H9 (cell line): ENCODE data around the gene SLCO1B1. TPM values are rescaled to one million over a fixed set of nuclear protein-coding genes. Genes with fewer than 3 reads are reported as not detected.

Experiments used
- DNase-seq: peaks from one replicate; pipeline ENCODE4 v3.0.0-alpha.2; 2017
- H2AFZ ChIP-seq: one replicate; pipeline ENCODE4 v1.6.1; 2013; ENCODE audit warnings: mild to moderate bottlenecking, low read length, control low read depth, moderate library complexity
- H2AK5ac ChIP-seq: 2 replicates; pipeline ENCODE4 v1.6.1; 2013; ENCODE audit warnings: low read length, control low read depth, mixed read lengths; ENCODE audit not compliant: insufficient read length
- H2BK120ac ChIP-seq: one replicate; pipeline ENCODE4 v1.6.1; 2013; ENCODE audit warnings: low read depth, mild to moderate bottlenecking, low read length, control low read depth, inconsistent platforms; ENCODE audit not compliant: poor library complexity, severe bottlenecking
- H2BK12ac ChIP-seq: 2 replicates; pipeline ENCODE4 v1.6.1; 2013; ENCODE audit warnings: low read length, control low read depth, mixed read lengths, low read depth; ENCODE audit not compliant: insufficient read length
- H2BK15ac ChIP-seq: 2 replicates; pipeline ENCODE4 v1.6.1; 2013; ENCODE audit warnings: low read depth, low read length, control low read depth
- H2BK20ac ChIP-seq: one replicate; pipeline ENCODE4 v1.6.1; 2013; ENCODE audit warnings: low read depth, mild to moderate bottlenecking, low read length, control low read depth, inconsistent platforms; ENCODE audit not compliant: poor library complexity, severe bottlenecking
- H2BK5ac ChIP-seq: 2 replicates; pipeline ENCODE4 v1.6.1; 2013; ENCODE audit warnings: low read length, control low read depth, mixed read lengths; ENCODE audit not compliant: insufficient read length
- H3K14ac ChIP-seq: 2 replicates; pipeline ENCODE4 v1.6.1; 2013; ENCODE audit warnings: low read length, control low read depth; ENCODE audit not compliant: insufficient read depth
- H3K18ac ChIP-seq: 2 replicates; pipeline ENCODE4 v1.6.1; 2013; ENCODE audit warnings: low read depth, mild to moderate bottlenecking, mixed read lengths, low read length, control low read depth; ENCODE audit not compliant: insufficient read length
- H3K23ac ChIP-seq: 2 replicates; pipeline ENCODE4 v1.6.1; 2013; ENCODE audit warnings: low read length, control low read depth, mixed read lengths, low read depth; ENCODE audit not compliant: insufficient read length
- H3K23me2 ChIP-seq: 2 replicates; pipeline ENCODE4 v1.6.1; 2013; ENCODE audit warnings: low read depth, mild to moderate bottlenecking, mixed read lengths, low read length, control low read depth; ENCODE audit not compliant: insufficient read length, poor library complexity, severe bottlenecking
- H3K27ac ChIP-seq: 2 replicates; pipeline ENCODE4 v1.5.1; 2013; ENCODE audit warnings: low read length, control low read depth, mixed read lengths, low read depth; ENCODE audit not compliant: insufficient read length
- H3K27me3 ChIP-seq: 2 replicates; pipeline ENCODE4 v1.6.1; 2013; ENCODE audit warnings: low read length, control low read depth, inconsistent platforms; ENCODE audit not compliant: insufficient read depth
- H3K4ac ChIP-seq: 2 replicates; pipeline ENCODE4 v1.6.1; 2013; ENCODE audit warnings: low read depth, mild to moderate bottlenecking, control low read depth, inconsistent platforms, low read length, moderate library complexity
- H3K4me1 ChIP-seq: 2 replicates; pipeline ENCODE4 v1.6.1; 2013; ENCODE audit warnings: low read length, control low read depth, inconsistent platforms; ENCODE audit not compliant: insufficient read depth
- H3K4me2 ChIP-seq: 2 replicates; pipeline ENCODE4 v1.6.1; 2013; ENCODE audit warnings: low read length, control low read depth, mixed read lengths; ENCODE audit not compliant: insufficient read length, insufficient read depth
- H3K56ac ChIP-seq: 2 replicates; pipeline ENCODE4 v1.6.1; 2013; ENCODE audit warnings: low read depth, mild to moderate bottlenecking, mixed read lengths, low read length, control low read depth; ENCODE audit not compliant: insufficient read length
- H3K79me1 ChIP-seq: 2 replicates; pipeline ENCODE4 v1.6.1; 2013; ENCODE audit warnings: low read depth, mild to moderate bottlenecking, moderate library complexity, low read length, control low read depth, inconsistent platforms; ENCODE audit not compliant: insufficient read depth, poor library complexity, severe bottlenecking
- H3K79me2 ChIP-seq: 2 replicates; pipeline ENCODE4 v1.6.1; 2013; ENCODE audit warnings: low read length, control low read depth, inconsistent platforms; ENCODE audit not compliant: insufficient read depth
- H3K9ac ChIP-seq: 2 replicates; pipeline ENCODE4 v1.6.1; 2013; ENCODE audit warnings: low read length, control low read depth, mixed read lengths; ENCODE audit not compliant: insufficient read length; ENCODE audit errors: extremely low read depth
- H3K9me3 ChIP-seq: one replicate; pipeline ENCODE4 v1.6.1; 2013; ENCODE audit warnings: low read depth, low read length, inconsistent platforms; ENCODE audit not compliant: control insufficient read depth
- H3T11ph ChIP-seq: one replicate; pipeline ENCODE4 v1.6.1; 2013; ENCODE audit warnings: mild to moderate bottlenecking, low read length, control low read depth, inconsistent platforms
- H4K20me1 ChIP-seq: one replicate; pipeline ENCODE4 v1.6.1; 2013; ENCODE audit not compliant: control insufficient read depth, insufficient read length, insufficient read depth
- H4K5ac ChIP-seq: 2 replicates; pipeline ENCODE4 v1.6.1; 2013; ENCODE audit warnings: low read depth, mild to moderate bottlenecking, mixed read lengths, low read length, control low read depth; ENCODE audit not compliant: insufficient read length
- H4K8ac ChIP-seq: replicated peaks from 2 replicates; pipeline ENCODE4 v1.6.1; 2013; ENCODE audit warnings: low read length, control low read depth, mixed read lengths, low read depth; ENCODE audit not compliant: insufficient read length
- H4K91ac ChIP-seq: 2 replicates; pipeline ENCODE4 v1.6.1; 2013; ENCODE audit warnings: low read depth, mild to moderate bottlenecking, moderate library complexity, mixed read lengths, low read length, control low read depth; ENCODE audit not compliant: insufficient read length
- H3K27ac Mint-ChIP-seq, 3 experiments: 2 replicates in 2 of 3; 3 replicates in 1 of 3; pipeline ENCODE4 v1.8.0; 2020 to 2021; ENCODE audit warnings: mixed read lengths in 3 of 3, mild to moderate bottlenecking in 1 of 3, moderate library complexity in 1 of 3
- H3K27me3 Mint-ChIP-seq: 2 replicates; pipeline ENCODE4 v1.8.0; 2021; ENCODE audit warnings: low read depth, mild to moderate bottlenecking, moderate library complexity, mixed read lengths
- H3K36me3 Mint-ChIP-seq, 3 experiments: 2 replicates in 2 of 3; 3 replicates in 1 of 3; pipeline ENCODE4 v1.8.0; 2020 to 2021; ENCODE audit warnings: low read depth in 3 of 3, mixed read lengths in 3 of 3; ENCODE audit not compliant: insufficient read depth in 1 of 3
- H3K4me1 Mint-ChIP-seq, 2 experiments: 2 replicates each; pipeline ENCODE4 v1.8.0; 2020; ENCODE audit warnings: mixed read lengths in 2 of 2
- H3K4me3 Mint-ChIP-seq, 2 experiments: 2 replicates in 1 of 2; 3 replicates in 1 of 2; pipeline ENCODE4 v1.8.0; 2020 to 2021; ENCODE audit warnings: mild to moderate bottlenecking in 2 of 2, mixed read lengths in 2 of 2, moderate library complexity in 1 of 2
- H3K9me3 Mint-ChIP-seq, 2 experiments: 2 replicates in 1 of 2; 3 replicates in 1 of 2; pipeline ENCODE4 v1.8.0; 2020; ENCODE audit warnings: mild to moderate bottlenecking in 2 of 2, mixed read lengths in 2 of 2, moderate library complexity in 1 of 2
- CTCF ChIP-seq: fragments of 200-600 bp; sonication (generic); conservative IDR thresholded peaks from 3 replicates; pipeline ENCODE4 v1.8.0; 2021; ENCODE audit warnings: antibody characterized with exemption, mild to moderate bottlenecking
- WGBS: extraction: QIAGEN DNeasy Blood & Tissue Kit; methylation state at CpG from one replicate; pipeline ENCODE4 v1.1.7; 2013; ENCODE audit warnings: missing lambda C conversion rate, low lambda C conversion rate, mixed read lengths; ENCODE audit not compliant: insufficient read length; ENCODE audit errors: extremely low coverage; 5-methylcytosine and 5-hydroxymethylcytosine counted together
- total RNA-seq: library from RNA; stranded (reverse); gene quantifications from 2 replicates; pipeline ENCODE4 v1.2.1, GENCODE V29; 2021

The SLCO1B1 gene
- total RNA-seq, 1 experiment from 2014 or later = 0.09 TPM

- Histone ChIP-seq H3K4ac (no peak overlapping the region), H2AFZ (no peak overlapping the region), H3K23me2 (no peaks in the 10 kb centered on the region), H4K20me1 (no peaks in the 10 kb centered on the region), H2BK12ac (no peak overlapping the region), H4K8ac (no peak overlapping the region), H3K9me3 (no peaks in the 10 kb centered on the region), H2BK15ac (no peak overlapping the region), H3K79me1 (no peaks in the 10 kb centered on the region), H3K18ac (no peak overlapping the region), H4K91ac (no peak overlapping the region), H2BK20ac (no peak overlapping the region), H2BK5ac (no peak overlapping the region), H4K5ac (no peak overlapping the region), H3K4me1 (no peaks in the 10 kb centered on the region), H3K79me2 (no peaks in the 10 kb centered on the region), H2AK5ac (no peak overlapping the region), H3K14ac (no peak overlapping the region), H2BK120ac (no peak overlapping the region), H3K4me2 (no peak overlapping the region), H3K27me3 (no peaks in the 10 kb centered on the region), H3T11ph (no peak overlapping the region), H3K23ac (no peak overlapping the region), H3K56ac (no peak overlapping the region), H3K27ac (no peak overlapping the region), H3K9ac (no peak overlapping the region)
- H3K4me1 Mint-ChIP-seq = no peaks in the 10 kb centered on the region
- no peaks in the 10 kb centered on the region for H3K27me3 Mint-ChIP-seq
- H3K36me3 Mint-ChIP-seq = no peaks in the 10 kb centered on the region
- no peaks in the 10 kb centered on the region; a peak in 1 of 5 replicates for H3K9me3 Mint-ChIP-seq
- no peak for DNase-seq
- TF ChIP-seq CTCF = no peak
- H3K4me3 Mint-ChIP-seq = no peak overlapping the region
- WGBS = 100% methylated on average over 1 of the region's 4 CpGs
- H3K27ac Mint-ChIP-seq = no peak overlapping the region
Observed at GRCh38 chr12:21111732-21112131, 19.3 kb upstream of the SLCO1B1 start.
